Inflammatory macrophage (primary cell): ENCODE data around the gene IGF2BP2.
"Not testable (repeated sequence)": the region's sequence is repeated elsewhere in the genome, so short reads cannot be mapped to it uniquely, and the experiment has no call there.

Source experiments
- DNase-seq, 2 donors: peaks; one replicate each; pipeline ENCODE4 v3.0.0-alpha.2; 2020 to 2022
- total RNA-seq, 18 experiments: gene quantifications; one replicate each; lab custom pipeline; 2026; ENCODE audit warnings: mixed read lengths in 6 of 18, inconsistent platforms in 2 of 18; lab: John Stamatoyannopoulos, UW

Gene IGF2BP2
- 9.6 to 29.9 (median 13.5) reads per million in 18 experiments for total RNA-seq

- peak; percentile 63 to 66 for DNase-seq
Observed at GRCh38 chr3:185825006-185825638, at the start of gene IGF2BP2. Gene IGF2BP2 (minus strand): TSS chr3:185825042. CDS start chr3:185824960, 82 bp downstream.

GRCh38 chr3:185874119-185874518 is 49.3 kb upstream of the IGF2BP2 start:
- no peak for DNase-seq

- DNase-seq = no peak
Observed at GRCh38 chr3:185867650-185868049, 42.8 kb upstream of the IGF2BP2 start.

- DNase-seq = no peak
Observed at GRCh38 chr3:185866995-185867394, 42.2 kb upstream of the IGF2BP2 start.

GRCh38 chr3:185866555-185866954 is 41.7 kb upstream of the IGF2BP2 start:
- DNase-seq = no peak

- DNase-seq = no peak
Observed at GRCh38 chr3:185865247-185865646, 40.4 kb upstream of the IGF2BP2 start.

GRCh38 chr3:185864767-185865166 is 39.9 kb upstream of the IGF2BP2 start:
- no peak for DNase-seq

- DNase-seq = no peak
Observed at GRCh38 chr3:185862920-185863319, 38.1 kb upstream of the IGF2BP2 start.

GRCh38 chr3:185859294-185859972 is 34.6 kb upstream of the IGF2BP2 start:
- no peak for DNase-seq

- no peak for DNase-seq
Observed at GRCh38 chr3:185858502-185859225, 33.8 kb upstream of the IGF2BP2 start.

GRCh38 chr3:185857208-185857607 is 32.4 kb upstream of the IGF2BP2 start:
- no peak for DNase-seq

- no peak for DNase-seq
Observed at GRCh38 chr3:185856652-185857051, 31.8 kb upstream of the IGF2BP2 start.

- DNase-seq = not testable (repeated sequence)
Observed at GRCh38 chr3:185853771-185854170, 28.9 kb upstream of the IGF2BP2 start.

GRCh38 chr3:185852635-185853034 is 27.8 kb upstream of the IGF2BP2 start:
- peak; percentile 6 to 17 for DNase-seq

- no peak for DNase-seq
Observed at GRCh38 chr3:185851959-185852358, 27.1 kb upstream of the IGF2BP2 start.

GRCh38 chr3:185851046-185851445 is 26.2 kb upstream of the IGF2BP2 start:
- DNase-seq = no peak

- no peak for DNase-seq
Observed at GRCh38 chr3:185847506-185847905, 22.7 kb upstream of the IGF2BP2 start.

GRCh38 chr3:185846037-185846436 is 21.2 kb upstream of the IGF2BP2 start:
- DNase-seq = no peak

GRCh38 chr3:185844051-185844450 is 19.2 kb upstream of the IGF2BP2 start:
- no peak for DNase-seq

GRCh38 chr3:185843635-185844034 is 18.8 kb upstream of the IGF2BP2 start:
- no peak for DNase-seq

GRCh38 chr3:185843126-185843525 is 18.3 kb upstream of the IGF2BP2 start:
- no peak for DNase-seq

- DNase-seq = no peak
Observed at GRCh38 chr3:185842241-185842640, 17.4 kb upstream of the IGF2BP2 start.

GRCh38 chr3:185838417-185838989 is 13.7 kb upstream of the IGF2BP2 start:
- DNase-seq = not testable (repeated sequence)
